SK-N-SH (cell line): Measurements from ENCODE around the gene PRRT4.

ENCODE experiments used
- EP300 ChIP-seq, 2 experiments: IDR thresholded peaks; 2 replicates each; pipeline versions ENCODE4 v1.4.0 to v1.6.1; 2012; ENCODE audit warnings: borderline replicate concordance in 1 of 2, low read depth in 1 of 2, low read length in 1 of 2
- EZH2phosphoT487 ChIP-seq: fragments of 200-600 bp; sonication (generic); IDR thresholded peaks from 2 replicates; pipeline ENCODE4 v1.6.1; 2017; ENCODE audit warnings: low read depth, mixed run types, mild to moderate bottlenecking, antibody characterized with exemption, moderate library complexity, borderline replicate concordance
- FOXJ3 ChIP-seq: sonication (generic); formaldehyde crosslinking; IDR thresholded peaks from 2 replicates; pipeline ENCODE4 v1.5.1; 2020; ENCODE audit warnings: mild to moderate bottlenecking, missing genetic modification reagents
- GABPA ChIP-seq: IDR thresholded peaks from 2 replicates; pipeline ENCODE4 v1.4.0; 2012; ENCODE audit warnings: low read depth, mild to moderate bottlenecking
- POLR2AphosphoS5 ChIP-seq: IDR thresholded peaks from 2 replicates; pipeline ENCODE4 v1.6.1; 2012; ENCODE audit warnings: low read depth, low read length
- TAF1 ChIP-seq: IDR thresholded peaks from 2 replicates; pipeline ENCODE4 v1.6.1; 2012; ENCODE audit warnings: low read depth, mild to moderate bottlenecking, low read length, moderate library complexity, borderline replicate concordance
- TF ChIP-seq, protein P1 (sequence below): IDR thresholded peaks from 2 replicates; pipeline ENCODE4 v1.4.0; 2012; ENCODE audit warnings: low read depth, borderline replicate concordance
- TF ChIP-seq, protein P2 (sequence below): fragments of 200-600 bp; sonication (generic); IDR thresholded peaks from 2 replicates; pipeline ENCODE4 v1.6.1; 2017; ENCODE audit warnings: antibody characterized with exemption, mild to moderate bottlenecking, moderate library complexity
- TF ChIP-seq, protein P3 (sequence below): IDR thresholded peaks from 2 replicates; pipeline ENCODE4; 2012
- TF ChIP-seq, protein P4 (sequence below): IDR thresholded peaks from 2 replicates; pipeline ENCODE4 v1.4.0; 2012; ENCODE audit warnings: low read depth, borderline replicate concordance

DNA sequence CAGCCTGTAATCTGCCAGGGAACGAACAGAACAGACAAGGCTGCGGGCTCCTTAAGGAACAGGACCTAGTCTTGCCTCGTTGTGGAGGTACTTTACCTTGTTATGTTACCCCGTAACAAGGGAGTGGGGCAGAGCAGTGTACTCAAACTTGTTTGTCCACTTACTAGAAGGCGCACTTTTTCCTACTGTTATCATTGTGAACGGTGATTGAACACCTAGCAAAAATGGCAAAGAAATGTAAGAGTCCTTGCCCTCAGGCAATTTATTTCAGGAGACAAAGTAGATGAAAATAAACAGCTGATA lies 48.9 kb upstream of the PRRT4 start:
- TF ChIP-seq, protein P1, sequence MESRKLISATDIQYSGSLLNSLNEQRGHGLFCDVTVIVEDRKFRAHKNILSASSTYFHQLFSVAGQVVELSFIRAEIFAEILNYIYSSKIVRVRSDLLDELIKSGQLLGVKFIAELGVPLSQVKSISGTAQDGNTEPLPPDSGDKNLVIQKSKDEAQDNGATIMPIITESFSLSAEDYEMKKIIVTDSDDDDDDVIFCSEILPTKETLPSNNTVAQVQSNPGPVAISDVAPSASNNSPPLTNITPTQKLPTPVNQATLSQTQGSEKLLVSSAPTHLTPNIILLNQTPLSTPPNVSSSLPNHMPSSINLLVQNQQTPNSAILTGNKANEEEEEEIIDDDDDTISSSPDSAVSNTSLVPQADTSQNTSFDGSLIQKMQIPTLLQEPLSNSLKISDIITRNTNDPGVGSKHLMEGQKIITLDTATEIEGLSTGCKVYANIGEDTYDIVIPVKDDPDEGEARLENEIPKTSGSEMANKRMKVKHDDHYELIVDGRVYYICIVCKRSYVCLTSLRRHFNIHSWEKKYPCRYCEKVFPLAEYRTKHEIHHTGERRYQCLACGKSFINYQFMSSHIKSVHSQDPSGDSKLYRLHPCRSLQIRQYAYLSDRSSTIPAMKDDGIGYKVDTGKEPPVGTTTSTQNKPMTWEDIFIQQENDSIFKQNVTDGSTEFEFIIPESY: no peak
- TF ChIP-seq TAF1 (no peak), POLR2AphosphoS5 (no peak), FOXJ3 (CRISPR knock-in tag) (no peak), EP300 (IDR thresholded peaks at IDR 0.05; ENCODE audit: borderline replicate concordance in 1 of 2, low read depth in 1 of 2, low read length in 1 of 2) (no peak), GABPA (no peak), EZH2phosphoT487 (no peak)
- TF ChIP-seq, protein P2, sequence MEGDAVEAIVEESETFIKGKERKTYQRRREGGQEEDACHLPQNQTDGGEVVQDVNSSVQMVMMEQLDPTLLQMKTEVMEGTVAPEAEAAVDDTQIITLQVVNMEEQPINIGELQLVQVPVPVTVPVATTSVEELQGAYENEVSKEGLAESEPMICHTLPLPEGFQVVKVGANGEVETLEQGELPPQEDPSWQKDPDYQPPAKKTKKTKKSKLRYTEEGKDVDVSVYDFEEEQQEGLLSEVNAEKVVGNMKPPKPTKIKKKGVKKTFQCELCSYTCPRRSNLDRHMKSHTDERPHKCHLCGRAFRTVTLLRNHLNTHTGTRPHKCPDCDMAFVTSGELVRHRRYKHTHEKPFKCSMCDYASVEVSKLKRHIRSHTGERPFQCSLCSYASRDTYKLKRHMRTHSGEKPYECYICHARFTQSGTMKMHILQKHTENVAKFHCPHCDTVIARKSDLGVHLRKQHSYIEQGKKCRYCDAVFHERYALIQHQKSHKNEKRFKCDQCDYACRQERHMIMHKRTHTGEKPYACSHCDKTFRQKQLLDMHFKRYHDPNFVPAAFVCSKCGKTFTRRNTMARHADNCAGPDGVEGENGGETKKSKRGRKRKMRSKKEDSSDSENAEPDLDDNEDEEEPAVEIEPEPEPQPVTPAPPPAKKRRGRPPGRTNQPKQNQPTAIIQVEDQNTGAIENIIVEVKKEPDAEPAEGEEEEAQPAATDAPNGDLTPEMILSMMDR: no peak
- TF ChIP-seq, protein P3, sequence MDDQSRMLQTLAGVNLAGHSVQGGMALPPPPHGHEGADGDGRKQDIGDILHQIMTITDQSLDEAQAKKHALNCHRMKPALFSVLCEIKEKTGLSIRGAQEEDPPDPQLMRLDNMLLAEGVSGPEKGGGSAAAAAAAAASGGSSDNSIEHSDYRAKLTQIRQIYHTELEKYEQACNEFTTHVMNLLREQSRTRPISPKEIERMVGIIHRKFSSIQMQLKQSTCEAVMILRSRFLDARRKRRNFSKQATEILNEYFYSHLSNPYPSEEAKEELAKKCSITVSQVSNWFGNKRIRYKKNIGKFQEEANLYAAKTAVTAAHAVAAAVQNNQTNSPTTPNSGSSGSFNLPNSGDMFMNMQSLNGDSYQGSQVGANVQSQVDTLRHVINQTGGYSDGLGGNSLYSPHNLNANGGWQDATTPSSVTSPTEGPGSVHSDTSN: no peak
- TF ChIP-seq, protein P4, sequence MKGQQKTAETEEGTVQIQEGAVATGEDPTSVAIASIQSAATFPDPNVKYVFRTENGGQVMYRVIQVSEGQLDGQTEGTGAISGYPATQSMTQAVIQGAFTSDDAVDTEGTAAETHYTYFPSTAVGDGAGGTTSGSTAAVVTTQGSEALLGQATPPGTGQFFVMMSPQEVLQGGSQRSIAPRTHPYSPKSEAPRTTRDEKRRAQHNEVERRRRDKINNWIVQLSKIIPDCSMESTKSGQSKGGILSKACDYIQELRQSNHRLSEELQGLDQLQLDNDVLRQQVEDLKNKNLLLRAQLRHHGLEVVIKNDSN: no peak
